Stimulated activated memory B cell treated with anti-CD40 and anti-IgM and Interleukin-4, amounts not matched to agents 10 μg/mL and 1 μg/mL and 100 μg/mL, for 72 hours (primary cell): ENCODE results near the gene COA1.
A peak's percentile ranks its signal among the peaks of the same experiment; 100 is the strongest.

Source experiments
- ATAC-seq: fragments of 150-1000 bp; cut with Tn5 transposase; 2 replicates; pipeline ENCODE4 v1.10.0; 2021
- H3K27ac Mint-ChIP-seq: one replicate; pipeline ENCODE4 v1.8.0; 2022; ENCODE audit warnings: mild to moderate bottlenecking, mixed read lengths
- H3K27me3 Mint-ChIP-seq: one replicate; pipeline ENCODE4 v1.8.0; 2022; ENCODE audit warnings: mixed read lengths
- H3K36me3 Mint-ChIP-seq: one replicate; pipeline ENCODE4 v1.8.0; 2022; ENCODE audit warnings: mixed read lengths
- H3K4me1 Mint-ChIP-seq: one replicate; pipeline ENCODE4 v1.8.0; 2022; ENCODE audit warnings: mixed read lengths
- H3K4me3 Mint-ChIP-seq: one replicate; pipeline ENCODE4 v1.8.0; 2022; ENCODE audit warnings: mild to moderate bottlenecking, moderate library complexity, mixed read lengths
- H3K9me3 Mint-ChIP-seq: one replicate; pipeline ENCODE4 v1.8.0; 2022; ENCODE audit warnings: mixed read lengths

Gene COA1

GRCh38 chr7:43647339-43647672, 82.0 kb downstream of the COA1 start:
- H3K36me3 Mint-ChIP-seq: peaks cover 51% of the 10 kb centered on the region
- no peaks in the 10 kb centered on the region for H3K27me3 Mint-ChIP-seq
- ATAC-seq: no peak
- peaks cover 2% of the 10 kb centered on the region for H3K9me3 Mint-ChIP-seq
- peak overlapping the region; percentile 60 for H3K4me3 Mint-ChIP-seq
- H3K4me1 Mint-ChIP-seq: peaks cover 95% of the 10 kb centered on the region
- peak overlapping the region; percentile 69 for H3K27ac Mint-ChIP-seq

DNA sequence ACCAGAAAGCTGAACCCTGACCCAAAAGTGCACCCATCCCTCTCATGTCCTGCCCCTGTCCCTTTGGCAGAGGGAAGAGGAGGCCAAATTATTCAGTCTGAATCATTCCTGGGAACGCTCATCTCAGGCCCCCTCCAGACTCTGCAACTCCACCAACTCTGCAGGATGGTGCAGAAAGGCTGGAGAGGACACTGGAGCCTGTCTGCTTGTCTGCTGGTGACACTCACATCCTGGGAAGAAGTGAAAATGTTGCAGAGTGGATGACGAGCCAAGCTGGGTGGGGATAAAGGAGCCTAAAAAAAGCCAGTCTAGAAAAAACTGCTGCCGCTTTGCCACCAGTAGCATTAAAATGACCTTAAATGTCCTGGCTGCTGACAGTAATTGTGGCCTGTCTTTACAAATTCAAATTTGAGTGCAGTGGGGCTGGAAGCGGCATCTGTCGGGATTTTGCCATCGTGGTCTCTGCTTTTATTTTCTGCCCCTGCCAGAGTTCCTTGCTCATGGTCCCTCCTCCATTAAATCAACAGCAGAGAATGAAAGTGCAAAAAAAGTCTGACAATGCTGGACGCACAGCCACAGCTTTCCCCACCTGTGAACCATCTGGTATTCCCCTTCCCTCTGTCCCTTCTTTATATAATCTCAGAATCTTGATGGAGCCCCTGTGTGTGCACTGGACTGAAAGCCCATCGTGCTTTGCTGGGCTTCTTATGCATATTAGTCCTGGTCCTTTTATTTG, 82.6 kb downstream of the COA1 start:
- Mint-ChIP-seq H3K9me3 (peaks cover 2% of the 10 kb centered on the region), H3K4me1 (peaks cover 93% of the 10 kb centered on the region)

GRCh38 chr7:43645699-43646226, 83.6 kb downstream of the COA1 start:
- Mint-ChIP-seq H3K36me3 (peaks cover 55% of the 10 kb centered on the region), H3K4me3 (peak overlapping the region; percentile 60), H3K27me3 (no peaks in the 10 kb centered on the region), H3K9me3 (no peaks in the 10 kb centered on the region), H3K27ac (peak overlapping the region; percentile 69), H3K4me1 (peaks cover 89% of the 10 kb centered on the region)
- no peak for ATAC-seq

More for the DNA sequence above, 82.6 kb downstream of the COA1 start:
- ATAC-seq: no peak
- Mint-ChIP-seq H3K27me3 (no peaks in the 10 kb centered on the region), H3K4me3 (peak overlapping the region; percentile 60), H3K36me3 (peaks cover 54% of the 10 kb centered on the region), H3K27ac (peak overlapping the region; percentile 69)

GRCh38 chr7:43643846-43644245, 85.5 kb downstream of the COA1 start:
- ATAC-seq: no peak

GRCh38 chr7:43642897-43643630, 86.3 kb downstream of the COA1 start:
- Mint-ChIP-seq H3K9me3 (no peaks in the 10 kb centered on the region), H3K4me1 (peaks cover 71% of the 10 kb centered on the region), H3K4me3 (no peak overlapping the region), H3K27ac (peak overlapping the region; percentile 69), H3K36me3 (peaks cover 76% of the 10 kb centered on the region), H3K27me3 (no peaks in the 10 kb centered on the region)
- no peak for ATAC-seq

More at GRCh38 chr7:43643846-43644245, 85.5 kb downstream of the COA1 start:
- H3K36me3 Mint-ChIP-seq: peaks cover 74% of the 10 kb centered on the region
- H3K4me1 Mint-ChIP-seq: peaks cover 78% of the 10 kb centered on the region
- H3K9me3 Mint-ChIP-seq: no peaks in the 10 kb centered on the region
- H3K27ac Mint-ChIP-seq: peak overlapping the region; percentile 69
- no peaks in the 10 kb centered on the region for H3K27me3 Mint-ChIP-seq
- no peak overlapping the region for H3K4me3 Mint-ChIP-seq

GRCh38 chr7:43640679-43641078, 88.6 kb downstream of the COA1 start:
- Mint-ChIP-seq H3K4me3 (no peak overlapping the region), H3K27me3 (no peaks in the 10 kb centered on the region), H3K4me1 (peaks cover 67% of the 10 kb centered on the region), H3K36me3 (peaks cover 81% of the 10 kb centered on the region), H3K9me3 (no peaks in the 10 kb centered on the region), H3K27ac (peak overlapping the region; percentile 49)
- no peak for ATAC-seq

GRCh38 chr7:43639858-43640491, 89.3 kb downstream of the COA1 start:
- Mint-ChIP-seq H3K9me3 (no peaks in the 10 kb centered on the region), H3K36me3 (peaks cover 81% of the 10 kb centered on the region), H3K27me3 (no peaks in the 10 kb centered on the region)

DNA sequence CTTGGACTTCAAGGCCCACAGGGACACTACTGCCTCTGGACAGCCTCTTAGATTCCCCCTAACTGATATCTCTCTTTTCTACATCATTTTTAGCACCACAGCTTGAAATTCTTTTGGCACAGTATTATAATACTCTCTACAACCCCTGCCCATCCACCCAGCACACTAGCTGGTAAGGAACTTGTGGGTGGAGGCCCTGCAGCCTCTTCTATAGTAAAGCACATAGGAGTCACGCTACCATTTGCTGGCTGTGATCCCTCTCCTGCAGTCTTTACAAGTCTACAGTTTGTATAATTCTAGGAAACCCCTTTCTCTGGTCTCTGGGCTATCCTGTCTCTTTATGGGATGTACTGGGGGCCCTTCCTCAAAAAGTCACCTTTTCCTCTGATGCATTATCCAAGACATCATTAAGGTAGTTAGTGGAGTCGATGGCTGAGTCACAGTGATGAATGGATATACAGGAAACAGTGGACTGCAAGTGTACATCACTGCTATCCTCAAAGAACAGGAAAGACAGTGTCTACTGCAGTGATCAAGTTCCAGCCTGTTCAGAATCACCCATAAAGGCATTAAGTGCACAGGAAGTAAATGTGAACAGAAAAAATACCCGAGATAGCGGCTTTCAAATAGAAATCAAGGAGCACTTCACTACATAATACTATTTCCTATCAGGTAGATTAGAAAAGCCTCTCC, 92.1 kb downstream of the COA1 start:
- H3K4me1 Mint-ChIP-seq: peaks cover 44% of the 10 kb centered on the region
- H3K27ac Mint-ChIP-seq: peak overlapping the region; percentile 59
- ATAC-seq: no peak
- H3K36me3 Mint-ChIP-seq: peaks cover 73% of the 10 kb centered on the region
- H3K27me3 Mint-ChIP-seq: no peaks in the 10 kb centered on the region
- H3K9me3 Mint-ChIP-seq: no peaks in the 10 kb centered on the region
- H3K4me3 Mint-ChIP-seq: no peak overlapping the region

More at GRCh38 chr7:43639858-43640491, 89.3 kb downstream of the COA1 start:
- Mint-ChIP-seq H3K4me3 (no peak overlapping the region), H3K27ac (peak overlapping the region; percentile 49), H3K4me1 (peaks cover 63% of the 10 kb centered on the region)
- no peak for ATAC-seq

DNA sequence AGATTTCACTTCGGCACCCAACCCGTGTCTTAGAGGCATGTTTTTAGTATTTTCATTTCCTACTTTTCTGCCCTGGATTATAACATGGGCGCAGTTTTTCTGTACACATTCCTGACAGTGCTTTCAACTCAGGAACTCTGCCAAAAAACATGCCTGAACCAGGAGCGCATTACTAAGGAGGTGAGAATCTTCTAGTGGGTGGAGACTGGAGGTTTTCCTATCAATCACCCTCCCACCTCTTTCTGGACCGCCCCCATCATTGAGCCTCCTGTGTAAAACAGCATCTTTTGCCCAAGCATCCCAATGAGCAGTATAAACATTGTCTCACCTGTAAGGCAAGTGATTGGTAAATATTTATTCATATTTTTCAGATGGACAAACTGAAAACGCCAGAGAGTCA, 93.2 kb downstream of the COA1 start:
- no peaks in the 10 kb centered on the region for H3K27me3 Mint-ChIP-seq
- H3K4me1 Mint-ChIP-seq: peaks cover 48% of the 10 kb centered on the region
- no peaks in the 10 kb centered on the region for H3K9me3 Mint-ChIP-seq
- peaks cover 76% of the 10 kb centered on the region for H3K36me3 Mint-ChIP-seq
- no peak overlapping the region for H3K27ac Mint-ChIP-seq
- ATAC-seq: no peak
- no peak overlapping the region for H3K4me3 Mint-ChIP-seq

DNA sequence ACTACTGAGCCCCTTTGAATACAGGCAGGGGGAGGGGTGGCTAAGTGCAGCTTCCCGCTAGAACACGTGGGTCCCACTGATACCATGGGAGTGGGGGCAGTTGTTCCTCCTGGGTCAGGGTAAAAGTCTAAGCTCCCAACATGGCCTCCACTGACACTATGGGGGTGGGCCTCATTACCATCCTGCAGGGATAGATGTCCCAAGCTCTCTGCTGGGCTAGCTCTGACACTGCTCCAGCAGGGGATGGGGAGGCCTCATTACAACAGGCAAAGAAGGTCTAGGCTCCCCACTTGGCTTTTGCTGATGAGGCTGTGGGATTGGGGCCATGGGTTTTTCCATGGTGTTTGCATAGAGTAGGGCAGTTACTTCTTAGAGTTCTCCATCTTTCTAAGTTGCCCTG, 94.9 kb downstream of the COA1 start:
- no peaks in the 10 kb centered on the region for H3K27me3 Mint-ChIP-seq
- H3K9me3 Mint-ChIP-seq: no peaks in the 10 kb centered on the region
- H3K4me3 Mint-ChIP-seq: no peak overlapping the region
- peaks cover 67% of the 10 kb centered on the region for H3K36me3 Mint-ChIP-seq
- peaks cover 45% of the 10 kb centered on the region for H3K4me1 Mint-ChIP-seq
- peak overlapping the region; percentile 79 for H3K27ac Mint-ChIP-seq
- no peak for ATAC-seq

GRCh38 chr7:43632746-43633145, 96.6 kb downstream of the COA1 start:
- ATAC-seq: no peak
- Mint-ChIP-seq H3K36me3 (peaks cover 74% of the 10 kb centered on the region), H3K4me3 (no peak overlapping the region), H3K4me1 (peaks cover 51% of the 10 kb centered on the region), H3K27me3 (no peaks in the 10 kb centered on the region), H3K27ac (peak overlapping the region; percentile 79), H3K9me3 (no peaks in the 10 kb centered on the region)

DNA sequence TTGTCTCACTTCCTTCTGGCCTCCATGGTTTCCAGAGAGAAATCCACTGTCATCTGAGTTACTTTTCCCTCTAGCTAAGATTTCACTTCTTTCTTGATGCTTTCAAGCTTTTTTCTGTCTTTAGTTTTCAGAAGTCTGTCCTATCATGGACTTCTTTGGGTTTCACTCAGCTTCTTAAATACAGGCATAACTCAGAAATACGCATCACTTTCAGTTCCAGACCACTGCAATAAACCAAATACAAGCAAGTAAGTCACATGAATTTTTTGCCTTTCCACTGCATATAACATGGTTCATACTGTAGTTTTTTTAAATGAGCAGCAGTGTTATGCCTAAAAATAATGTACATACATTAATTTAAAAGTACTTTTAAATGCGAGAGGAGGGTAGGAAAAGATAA, 97.8 kb downstream of the COA1 start:
- no peaks in the 10 kb centered on the region for H3K27me3 Mint-ChIP-seq
- H3K36me3 Mint-ChIP-seq: peaks cover 72% of the 10 kb centered on the region
- H3K9me3 Mint-ChIP-seq: no peaks in the 10 kb centered on the region
- peak overlapping the region; percentile 79 for H3K27ac Mint-ChIP-seq
- H3K4me3 Mint-ChIP-seq: no peak overlapping the region
- ATAC-seq: no peak
- H3K4me1 Mint-ChIP-seq: peaks cover 49% of the 10 kb centered on the region

DNA sequence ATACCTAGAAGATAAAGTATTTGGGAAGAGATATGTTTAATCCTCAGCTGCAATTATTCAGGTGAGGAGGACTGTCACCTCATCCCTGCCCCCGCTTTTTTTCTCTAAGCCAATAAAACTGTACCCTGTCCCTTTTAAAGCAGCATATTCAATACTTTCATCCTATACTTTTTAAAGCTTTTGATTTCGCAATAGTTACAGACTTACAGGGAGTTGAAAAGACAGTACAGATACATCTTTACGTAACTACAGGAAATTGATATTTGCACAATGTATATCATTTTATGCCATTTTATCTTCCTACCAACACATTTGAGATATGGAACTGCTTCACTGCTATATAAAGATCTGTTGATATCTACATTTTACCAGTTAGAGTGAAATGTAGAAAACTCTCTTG, 98.8 kb downstream of the COA1 start:
- Mint-ChIP-seq H3K4me3 (no peak overlapping the region), H3K27me3 (no peaks in the 10 kb centered on the region), H3K4me1 (peaks cover 53% of the 10 kb centered on the region), H3K27ac (peak overlapping the region; percentile 79), H3K36me3 (peaks cover 73% of the 10 kb centered on the region), H3K9me3 (no peaks in the 10 kb centered on the region)
- no peak for ATAC-seq

GRCh38 chr7:43629857-43630256, 99.5 kb downstream of the COA1 start:
- peak overlapping the region; percentile 55 for H3K27ac Mint-ChIP-seq
- ATAC-seq: no peak
- peaks cover 74% of the 10 kb centered on the region for H3K36me3 Mint-ChIP-seq
- no peak overlapping the region for H3K4me3 Mint-ChIP-seq
- peaks cover 57% of the 10 kb centered on the region for H3K4me1 Mint-ChIP-seq
- no peaks in the 10 kb centered on the region for H3K9me3 Mint-ChIP-seq
- no peaks in the 10 kb centered on the region for H3K27me3 Mint-ChIP-seq

GRCh38 chr7:43628431-43628830, 100.9 kb downstream of the COA1 start:
- peak overlapping the region; percentile 55 for H3K27ac Mint-ChIP-seq
- ATAC-seq: no peak
- H3K4me1 Mint-ChIP-seq: peaks cover 67% of the 10 kb centered on the region
- no peaks in the 10 kb centered on the region for H3K27me3 Mint-ChIP-seq
- H3K4me3 Mint-ChIP-seq: no peak overlapping the region
- no peaks in the 10 kb centered on the region for H3K9me3 Mint-ChIP-seq
- H3K36me3 Mint-ChIP-seq: peaks cover 70% of the 10 kb centered on the region
